ENCODE data around the gene TARBP1. TPM values are rescaled to one million over a fixed set of nuclear protein-coding genes. Genes with fewer than 3 reads are reported as not detected.

The TARBP1 gene
- total and polyA plus RNA-seq, 2 of the 4 experiments (the other 2 are of a cell fraction) = 10.6 to 17.7 TPM

- no peak overlapping the region for H4K8ac ChIP-seq (ENCODE audit: low read depth in 2 of 2, low read length in 2 of 2)
- no peak overlapping the region for H3K4me3 ChIP-seq (ENCODE audit: insufficient read depth, low read depth, low read length)
- no peaks in the 10 kb centered on the region; the same call in 1 of the 2 replicates for H3K9me3 ChIP-seq (ENCODE audit: control insufficient read depth, insufficient read depth, low read length)
- WGBS, 2 experiments (ENCODE audit: extremely low coverage in 2 of 2, insufficient read length in 1 of 2) = 100% methylated on average over 1 of the region's 2 CpGs; no CpG with 5 or more reads in 1 of the 2 experiments
- intact Hi-C loops (cut with micrococcal nuclease) = no loop called here
- no peak overlapping the region for H3K14ac ChIP-seq (replicated peaks; ENCODE audit: low read depth, low read length)
- no peaks in the 10 kb centered on the region; a peak in 1 of 4 replicates for H3K79me1 ChIP-seq (ENCODE audit: low read depth in 1 of 2, low read length in 2 of 2)
- peaks cover 4% of the 10 kb centered on the region; the same call in 1 of the 2 replicates for H3K9me1 ChIP-seq (ENCODE audit: insufficient read depth, low read length)
- ChIA-PET CTCF (no interaction called here), POLR2A (ENCODE audit: unreplicated experiment) (no interaction called here)
- H3K18ac ChIP-seq (ENCODE audit: low read depth, low read length) = no peak overlapping the region
- in situ Hi-C loops (cut with MboI; ENCODE audit: low sequenced_read_pairs) = no loop called here
- no peak overlapping the region for H4K5ac ChIP-seq (ENCODE audit: low read depth, low read length)
- H3K9ac ChIP-seq (ENCODE audit: low read depth, low read length) = no peak overlapping the region
- dilution Hi-C loops (cut with HindIII; ENCODE audit: low sequenced_read_pairs, unreplicated experiment) = no loop called here
- H2AFZ ChIP-seq (replicated peaks; ENCODE audit: low read length, poor library complexity) = no peak overlapping the region
- DNase-seq (no peak), ATAC-seq (ENCODE audit: low read depth) (no peak)
- H2BK15ac ChIP-seq (ENCODE audit: low read depth, low read length) = no peak overlapping the region
- no TSS peak for BruUV-seq (replicated peaks)
- H3K36me3 ChIP-seq (ENCODE audit: control insufficient read depth, insufficient read depth, low read length) = peaks cover 5% of the 10 kb centered on the region
- no peak overlapping the region for H3K56ac ChIP-seq (ENCODE audit: extremely low read depth, insufficient read depth, low read length)
- H2AK5ac ChIP-seq (ENCODE audit: low read depth, low read length) = no peak overlapping the region
- no peaks in the 10 kb centered on the region for H4K20me1 ChIP-seq (ENCODE audit: insufficient read depth, low read length)
- no peak overlapping the region for H3K4me2 ChIP-seq (ENCODE audit: low read depth, low read length)
- H3K23ac ChIP-seq (ENCODE audit: low read depth, low read length) = no peak overlapping the region
- no peaks in the 10 kb centered on the region for H3K4me1 ChIP-seq (ENCODE audit: control insufficient read depth, insufficient read depth, low read length)
- no peaks in the 10 kb centered on the region for H3K27me3 ChIP-seq (ENCODE audit: control insufficient read depth, insufficient read depth, low read length)
- TF ChIP-seq RCOR1 (IDR thresholded peaks at IDR 0.05; ENCODE audit: insufficient replicate concordance, low read length) (no peak), RAD21 (IDR thresholded peaks at IDR 0.05; ENCODE audit: low read length) (no peak), BHLHE40 (IDR thresholded peaks at IDR 0.05; ENCODE audit: low read depth, low read length) (no peak), NFE2L2 (IDR thresholded peaks at IDR 0.05; ENCODE audit: low read depth, low read length) (no peak), CHD1 (IDR thresholded peaks at IDR 0.05; ENCODE audit: low read depth, low read length) (no peak)
- TF ChIP-seq, protein P1, sequence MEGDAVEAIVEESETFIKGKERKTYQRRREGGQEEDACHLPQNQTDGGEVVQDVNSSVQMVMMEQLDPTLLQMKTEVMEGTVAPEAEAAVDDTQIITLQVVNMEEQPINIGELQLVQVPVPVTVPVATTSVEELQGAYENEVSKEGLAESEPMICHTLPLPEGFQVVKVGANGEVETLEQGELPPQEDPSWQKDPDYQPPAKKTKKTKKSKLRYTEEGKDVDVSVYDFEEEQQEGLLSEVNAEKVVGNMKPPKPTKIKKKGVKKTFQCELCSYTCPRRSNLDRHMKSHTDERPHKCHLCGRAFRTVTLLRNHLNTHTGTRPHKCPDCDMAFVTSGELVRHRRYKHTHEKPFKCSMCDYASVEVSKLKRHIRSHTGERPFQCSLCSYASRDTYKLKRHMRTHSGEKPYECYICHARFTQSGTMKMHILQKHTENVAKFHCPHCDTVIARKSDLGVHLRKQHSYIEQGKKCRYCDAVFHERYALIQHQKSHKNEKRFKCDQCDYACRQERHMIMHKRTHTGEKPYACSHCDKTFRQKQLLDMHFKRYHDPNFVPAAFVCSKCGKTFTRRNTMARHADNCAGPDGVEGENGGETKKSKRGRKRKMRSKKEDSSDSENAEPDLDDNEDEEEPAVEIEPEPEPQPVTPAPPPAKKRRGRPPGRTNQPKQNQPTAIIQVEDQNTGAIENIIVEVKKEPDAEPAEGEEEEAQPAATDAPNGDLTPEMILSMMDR (conservative IDR thresholded peaks at IDR 0.05; ENCODE audit: low read depth, low read length) = no peak
- H2BK20ac ChIP-seq (ENCODE audit: low read depth, low read length) = no peak overlapping the region
- H2BK5ac ChIP-seq (ENCODE audit: low read depth, low read length, poor library complexity, severe bottlenecking) = no peak overlapping the region
- no peak overlapping the region for H4K91ac ChIP-seq (ENCODE audit: insufficient read depth, low read depth, low read length)
- H3K27ac ChIP-seq (ENCODE audit: insufficient read depth, low read length) = no peak overlapping the region
- H2AK9ac ChIP-seq (replicated peaks; ENCODE audit: low read depth, low read length, poor library complexity) = no peak overlapping the region
- no peak overlapping the region for H2BK120ac ChIP-seq (ENCODE audit: low read depth, low read length)
- no peak overlapping the region for H3K4ac ChIP-seq (ENCODE audit: low read depth, low read length)
Measured at GRCh38 chr1:234434706-234435105, 44.3 kb downstream of the TARBP1 start.

Data from IMR-90 (cell line).